Measurements from ENCODE around the gene PPP1R26. TPM values are rescaled to one million over a fixed set of nuclear protein-coding genes. Genes with fewer than 3 reads are reported as not detected.
"Not testable (repeated sequence)": the region's sequence is repeated elsewhere in the genome, so short reads cannot be mapped to it uniquely, and the experiment has no call there.

The PPP1R26 gene
- total and polyA plus RNA-seq, 4 donors: 3.3 to 14.2 (median 10.8) TPM

GRCh38 chr9:135456436-135457104, 23.0 kb upstream of the PPP1R26 start:
- DNase-seq: peak in 1 of 2 donors; percentile 55
- intact Hi-C loops (cut with DNase I): no loop called here

GRCh38 chr9:135458478-135458877, 21.1 kb upstream of the PPP1R26 start:
- H3K9me3 ChIP-seq (ENCODE audit: control insufficient read depth, low read length); H3K4me1 ChIP-seq (ENCODE audit: control insufficient read depth in 1 of 2, insufficient read depth in 2 of 2, low read length in 2 of 2); intact Hi-C loops (cut with DNase I); H3K4me3 ChIP-seq (ENCODE audit: low read length in 2 of 2); H3K27ac ChIP-seq (ENCODE audit: low read depth in 1 of 2, low read length in 2 of 2); H3K36me3 ChIP-seq (ENCODE audit: control insufficient read depth in 1 of 2, insufficient read depth in 2 of 2, low read length in 1 of 2); DNase-seq; ATAC-seq (ENCODE audit: low FRiP score); H3K27me3 ChIP-seq (ENCODE audit: control insufficient read depth in 1 of 2, insufficient read depth in 2 of 2, low read length in 1 of 2): not testable (repeated sequence)
- WGBS, 2 donors: 92 to 93% methylated on average over 5 of the region's 5 CpGs

More at GRCh38 chr9:135456436-135457104, 23.0 kb upstream of the PPP1R26 start:
- H3K4me3 ChIP-seq (ENCODE audit: low read length in 2 of 2): no peak overlapping the region
- H3K9me3 ChIP-seq (ENCODE audit: control insufficient read depth, low read length): peaks cover 8% of the 10 kb centered on the region
- no peak overlapping the region for H3K27ac ChIP-seq (ENCODE audit: low read depth in 1 of 2, low read length in 2 of 2)
- no peaks in the 10 kb centered on the region for H3K4me1 ChIP-seq (ENCODE audit: control insufficient read depth in 1 of 2, insufficient read depth in 2 of 2, low read length in 2 of 2)
- 77 to 79% methylated on average over 19 of the region's 19 CpGs for WGBS, 2 donors
- no peak for ATAC-seq (ENCODE audit: low FRiP score)
- no peaks in the 10 kb centered on the region for H3K27me3 ChIP-seq (ENCODE audit: control insufficient read depth in 1 of 2, insufficient read depth in 2 of 2, low read length in 1 of 2)
- no peaks in the 10 kb centered on the region for H3K36me3 ChIP-seq (ENCODE audit: control insufficient read depth in 1 of 2, insufficient read depth in 2 of 2, low read length in 1 of 2)

DNA sequence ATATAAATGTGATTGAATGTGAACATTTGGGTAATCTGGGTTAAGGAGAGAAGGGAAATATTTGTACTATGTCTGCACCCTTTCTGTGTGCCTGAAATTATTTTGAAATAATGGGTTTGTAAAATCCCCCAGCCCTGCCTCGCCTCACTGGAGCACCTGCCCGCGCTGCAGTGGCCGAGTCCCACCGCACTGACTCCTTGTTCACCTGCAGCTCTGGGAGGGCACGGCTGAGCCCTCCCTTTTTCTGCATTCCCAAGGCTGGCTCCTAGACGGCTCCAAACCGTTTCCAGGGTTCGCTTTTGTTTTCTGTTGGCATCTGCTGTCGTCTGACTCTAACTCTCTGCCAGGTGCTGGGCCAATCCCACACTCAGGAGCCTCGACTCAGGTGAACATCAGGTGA, 17.6 kb upstream of the PPP1R26 start:
- Histone ChIP-seq H3K27me3 (ENCODE audit: control insufficient read depth in 1 of 2, insufficient read depth in 2 of 2, low read length in 1 of 2) (no peaks in the 10 kb centered on the region), H3K9me3 (ENCODE audit: control insufficient read depth, low read length) (no peaks in the 10 kb centered on the region), H3K4me1 (ENCODE audit: control insufficient read depth in 1 of 2, insufficient read depth in 2 of 2, low read length in 2 of 2) (no peaks in the 10 kb centered on the region), H3K36me3 (ENCODE audit: control insufficient read depth in 1 of 2, insufficient read depth in 2 of 2, low read length in 1 of 2) (no peaks in the 10 kb centered on the region), H3K27ac (ENCODE audit: low read depth in 1 of 2, low read length in 2 of 2) (no peak overlapping the region), H3K4me3 (ENCODE audit: low read length in 2 of 2) (no peak overlapping the region)
- intact Hi-C loops (cut with DNase I): no loop called here
- no peak for ATAC-seq (ENCODE audit: low FRiP score)
- WGBS, 2 donors: 72 to 77% methylated on average over 11 of the region's 11 CpGs
- no peak for DNase-seq

GRCh38 chr9:135463140-135463539, 16.4 kb upstream of the PPP1R26 start:
- no peak for ATAC-seq (ENCODE audit: low FRiP score)
- WGBS, 2 donors: 46 to 58% methylated on average over 3 of the region's 3 CpGs

DNA sequence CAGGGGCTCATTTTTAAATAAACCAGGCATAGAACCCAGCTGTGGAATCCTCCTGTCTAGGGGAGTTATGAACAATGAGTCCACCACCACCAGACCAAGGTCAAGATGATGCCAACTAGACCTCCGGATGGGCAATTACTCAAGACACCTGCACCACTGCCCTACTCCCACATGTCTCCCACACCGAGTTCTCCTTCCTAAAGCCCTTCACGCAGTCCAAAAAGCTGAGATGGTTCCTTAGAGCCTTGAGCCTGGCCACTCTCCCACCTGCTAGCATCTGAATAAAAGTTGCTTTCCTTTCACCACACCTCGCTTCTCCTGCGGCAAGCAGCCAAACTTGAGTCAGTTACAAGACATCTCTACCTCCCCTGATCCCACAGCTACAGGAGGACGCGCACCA, 15.4 kb upstream of the PPP1R26 start:
- ATAC-seq (ENCODE audit: low FRiP score) (no peak), DNase-seq (no peak)
- WGBS, 2 donors: 87 to 89% methylated on average over 7 of the region's 7 CpGs
- no peaks in the 10 kb centered on the region for H3K36me3 ChIP-seq (ENCODE audit: control insufficient read depth in 1 of 2, insufficient read depth in 2 of 2, low read length in 1 of 2)
- no peaks in the 10 kb centered on the region for H3K4me1 ChIP-seq (ENCODE audit: control insufficient read depth in 1 of 2, insufficient read depth in 2 of 2, low read length in 2 of 2)
- no peaks in the 10 kb centered on the region for H3K27me3 ChIP-seq (ENCODE audit: control insufficient read depth in 1 of 2, insufficient read depth in 2 of 2, low read length in 1 of 2)
- H3K27ac ChIP-seq (ENCODE audit: low read depth in 1 of 2, low read length in 2 of 2): no peak overlapping the region
- intact Hi-C loops (cut with DNase I): no loop called here
- H3K4me3 ChIP-seq (ENCODE audit: low read length in 2 of 2): no peak overlapping the region
- H3K9me3 ChIP-seq (ENCODE audit: control insufficient read depth, low read length): no peaks in the 10 kb centered on the region

More at GRCh38 chr9:135463140-135463539, 16.4 kb upstream of the PPP1R26 start:
- no peak overlapping the region for H3K4me3 ChIP-seq (ENCODE audit: low read length in 2 of 2)
- DNase-seq: no peak
- no peaks in the 10 kb centered on the region for H3K9me3 ChIP-seq (ENCODE audit: control insufficient read depth, low read length)
- no peaks in the 10 kb centered on the region for H3K27me3 ChIP-seq (ENCODE audit: control insufficient read depth in 1 of 2, insufficient read depth in 2 of 2, low read length in 1 of 2)
- H3K36me3 ChIP-seq (ENCODE audit: control insufficient read depth in 1 of 2, insufficient read depth in 2 of 2, low read length in 1 of 2): no peaks in the 10 kb centered on the region
- H3K27ac ChIP-seq (ENCODE audit: low read depth in 1 of 2, low read length in 2 of 2): no peak overlapping the region
- H3K4me1 ChIP-seq (ENCODE audit: control insufficient read depth in 1 of 2, insufficient read depth in 2 of 2, low read length in 2 of 2): no peaks in the 10 kb centered on the region
- intact Hi-C loops (cut with DNase I): no loop called here

DNA sequence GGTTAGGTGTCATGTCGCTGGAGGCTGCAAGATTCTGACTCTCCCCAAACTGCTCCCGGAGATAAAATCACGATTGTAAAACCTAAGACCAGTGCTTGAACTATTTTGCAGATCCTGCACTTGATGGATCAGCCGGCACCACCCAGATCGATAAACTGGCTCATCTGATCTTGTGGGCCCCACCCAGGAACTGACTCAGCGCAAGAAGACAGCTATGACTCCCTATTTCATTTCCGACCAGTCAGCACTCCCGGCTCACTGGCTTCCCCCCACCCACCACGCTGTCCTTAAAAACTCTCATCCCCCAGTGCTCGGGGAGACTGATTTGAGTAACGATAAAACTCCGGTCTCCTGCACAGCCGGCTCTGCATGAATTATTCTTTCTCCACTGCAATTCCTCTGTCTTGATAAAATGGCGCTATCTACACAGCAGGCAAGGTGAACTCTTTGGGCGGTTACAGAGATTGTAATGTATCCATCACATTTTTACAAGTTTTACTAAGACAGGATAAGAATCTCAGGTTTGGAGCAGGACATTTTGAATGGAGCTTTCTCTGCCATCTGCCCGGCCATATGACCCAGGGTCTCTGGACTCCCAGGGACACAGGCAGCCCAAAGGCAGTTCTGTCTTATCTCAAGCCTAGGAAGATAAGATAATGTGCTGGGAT, 10.6 kb upstream of the PPP1R26 start:
- Histone ChIP-seq H3K27me3 (ENCODE audit: control insufficient read depth in 1 of 2, insufficient read depth in 2 of 2, low read length in 1 of 2) (no peaks in the 10 kb centered on the region), H3K4me3 (ENCODE audit: low read length in 2 of 2) (no peak overlapping the region), H3K4me1 (ENCODE audit: control insufficient read depth in 1 of 2, insufficient read depth in 2 of 2, low read length in 2 of 2) (no peaks in the 10 kb centered on the region), H3K36me3 (ENCODE audit: control insufficient read depth in 1 of 2, insufficient read depth in 2 of 2, low read length in 1 of 2) (no peaks in the 10 kb centered on the region), H3K9me3 (ENCODE audit: control insufficient read depth, low read length) (no peaks in the 10 kb centered on the region), H3K27ac (ENCODE audit: low read depth in 1 of 2, low read length in 2 of 2) (no peak overlapping the region)
- intact Hi-C loops (cut with DNase I): no loop called here
- ATAC-seq (ENCODE audit: low FRiP score) (no peak), DNase-seq (no peak)
- WGBS, 2 donors: 71 to 75% methylated on average over 16 of the region's 16 CpGs

DNA sequence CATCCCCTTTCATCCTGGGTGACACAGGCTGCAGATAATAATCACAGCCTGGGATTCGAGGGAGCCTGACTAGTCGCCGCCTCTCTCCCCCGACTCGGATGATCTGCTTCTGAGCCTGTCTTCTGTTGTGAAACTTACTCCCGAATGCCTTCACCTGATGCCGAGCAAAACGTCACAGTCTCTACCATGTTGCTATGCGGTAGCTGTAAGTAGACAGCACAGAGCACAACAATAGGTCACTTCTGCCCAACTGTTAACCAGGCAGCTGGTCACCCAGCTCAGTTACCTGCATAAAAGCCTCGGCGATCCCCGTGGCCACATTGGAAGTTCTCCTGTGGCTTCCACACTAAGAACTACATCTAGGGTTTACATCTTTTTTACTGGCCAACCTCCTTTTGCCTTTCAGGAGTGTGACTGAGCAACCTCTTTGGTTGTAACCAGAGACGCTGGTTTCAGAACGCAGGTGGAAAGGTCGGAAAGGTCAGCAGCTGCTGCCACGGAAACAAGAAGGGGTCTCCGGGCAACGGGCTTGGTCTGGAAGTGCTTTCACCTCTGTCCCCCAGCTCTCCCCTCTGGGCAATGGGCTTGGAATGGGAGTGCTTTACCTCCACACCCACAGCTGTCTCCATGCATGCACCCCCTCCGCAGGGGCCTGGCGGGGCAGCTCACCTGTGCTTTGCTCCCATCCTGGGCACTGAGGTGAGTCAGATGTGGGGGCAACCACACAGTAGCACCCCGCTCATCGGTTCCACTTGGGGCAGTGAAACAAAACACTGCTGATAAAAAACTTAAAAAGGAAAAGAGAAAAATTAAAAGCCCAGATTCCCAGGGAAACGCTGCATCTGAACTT, 7.6 kb upstream of the PPP1R26 start:
- ATAC-seq (ENCODE audit: low FRiP score) (no peak), DNase-seq (no peak)
- Histone ChIP-seq H3K36me3 (ENCODE audit: control insufficient read depth in 1 of 2, insufficient read depth in 2 of 2, low read length in 1 of 2) (no peaks in the 10 kb centered on the region), H3K27ac (ENCODE audit: low read depth in 1 of 2, low read length in 2 of 2) (no peak overlapping the region), H3K9me3 (ENCODE audit: control insufficient read depth, low read length) (no peaks in the 10 kb centered on the region), H3K27me3 (ENCODE audit: control insufficient read depth in 1 of 2, insufficient read depth in 2 of 2, low read length in 1 of 2) (no peaks in the 10 kb centered on the region), H3K4me1 (ENCODE audit: control insufficient read depth in 1 of 2, insufficient read depth in 2 of 2, low read length in 2 of 2) (no peaks in the 10 kb centered on the region), H3K4me3 (ENCODE audit: low read length in 2 of 2) (no peak overlapping the region)
- intact Hi-C loops (cut with DNase I): no loop called here
- WGBS, 2 donors: 78 to 80% methylated on average over 23 of the region's 23 CpGs

DNA sequence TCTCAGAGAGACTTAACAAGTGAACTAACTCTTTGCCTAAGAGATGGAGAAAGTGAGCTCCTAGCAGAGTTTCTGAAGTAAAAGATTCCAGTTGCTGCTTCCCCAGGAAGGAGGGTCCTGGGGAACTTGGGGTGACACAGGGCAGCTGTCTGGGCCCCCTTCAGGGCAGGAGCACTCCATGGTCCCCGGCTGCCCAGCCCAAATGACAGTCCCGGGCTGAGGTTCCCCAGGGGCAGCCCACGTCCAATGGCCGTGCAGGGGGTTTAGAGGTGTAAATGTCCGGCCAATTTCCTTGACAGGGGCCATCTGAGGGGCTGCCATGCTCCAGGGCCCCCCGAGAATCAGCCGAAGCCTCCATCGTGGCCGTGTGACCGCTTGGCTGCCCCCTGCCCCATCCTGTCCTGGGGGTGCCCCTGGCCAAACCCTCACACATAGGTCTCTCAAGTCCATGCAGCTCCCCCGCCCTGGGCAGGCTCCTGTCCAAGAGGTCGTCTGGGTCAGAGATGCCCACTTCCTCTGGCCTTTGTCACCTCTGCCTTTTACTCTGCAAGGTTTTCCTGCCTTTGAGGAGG, 5.5 kb upstream of the PPP1R26 start:
- DNase-seq (no peak), ATAC-seq (ENCODE audit: low FRiP score) (no peak)
- Histone ChIP-seq H3K4me1 (ENCODE audit: control insufficient read depth in 1 of 2, insufficient read depth in 2 of 2, low read length in 2 of 2) (no peaks in the 10 kb centered on the region), H3K36me3 (ENCODE audit: control insufficient read depth in 1 of 2, insufficient read depth in 2 of 2, low read length in 1 of 2) (no peaks in the 10 kb centered on the region), H3K9me3 (ENCODE audit: control insufficient read depth, low read length) (no peaks in the 10 kb centered on the region), H3K27ac (ENCODE audit: low read depth in 1 of 2, low read length in 2 of 2) (no peak overlapping the region), H3K4me3 (ENCODE audit: low read length in 2 of 2) (no peak overlapping the region), H3K27me3 (ENCODE audit: control insufficient read depth in 1 of 2, insufficient read depth in 2 of 2, low read length in 1 of 2) (no peaks in the 10 kb centered on the region)
- intact Hi-C loops (cut with DNase I): no loop called here
- WGBS, 2 donors: 75 to 80% methylated on average over 12 of the region's 12 CpGs

Measured in aorta (tissue), 5 donors.